ENCODE data around the gene MAP3K2.
A peak's percentile ranks its signal among the peaks of the same experiment; 100 is the strongest.
"Not testable (repeated sequence)": the region's sequence is repeated elsewhere in the genome, so short reads cannot be mapped to it uniquely, and the experiment has no call there.

The MAP3K2 gene

GRCh38 chr2:127421116-127421800, 33.5 kb upstream of the MAP3K2 start:
- no peak for DNase-seq (ENCODE audit: low read depth in 2 of 2)

- no peak for DNase-seq (ENCODE audit: low read depth in 2 of 2)
Observed at GRCh38 chr2:127420039-127420864, 32.5 kb upstream of the MAP3K2 start.

- no peak for DNase-seq (ENCODE audit: low read depth in 2 of 2)
Observed at GRCh38 chr2:127419448-127420038, 31.8 kb upstream of the MAP3K2 start.

- DNase-seq (ENCODE audit: low read depth in 2 of 2) = no peak
Observed at GRCh38 chr2:127419112-127419430, 31.3 kb upstream of the MAP3K2 start.

- DNase-seq (ENCODE audit: low read depth in 2 of 2) = no peak
Observed at GRCh38 chr2:127418300-127419111, 30.7 kb upstream of the MAP3K2 start, which contains the start of gene PROC. Gene PROC (plus strand): TSS chr2:127418427. CDS start chr2:127419943, 1,516 bp downstream.

GRCh38 chr2:127417406-127417805, 29.6 kb upstream of the MAP3K2 start:
- DNase-seq (ENCODE audit: low read depth in 2 of 2) = no peak

GRCh38 chr2:127416506-127417001, 28.8 kb upstream of the MAP3K2 start:
- no peak for DNase-seq (ENCODE audit: low read depth in 2 of 2)

GRCh38 chr2:127415593-127416505, 28.1 kb upstream of the MAP3K2 start:
- DNase-seq (ENCODE audit: low read depth in 2 of 2) = no peak

GRCh38 chr2:127414638-127415592, 27.1 kb upstream of the MAP3K2 start:
- peak in 1 of 2 experiments; percentile 50 for DNase-seq (ENCODE audit: low read depth in 2 of 2)

- peak in 1 of 2 experiments; percentile 63 for DNase-seq (ENCODE audit: low read depth in 2 of 2)
Observed at GRCh38 chr2:127413782-127414637, 26.2 kb upstream of the MAP3K2 start.

- no peak for DNase-seq (ENCODE audit: low read depth in 2 of 2)
Observed at GRCh38 chr2:127413200-127413599, 25.4 kb upstream of the MAP3K2 start.

- DNase-seq (ENCODE audit: low read depth in 2 of 2) = no peak
Observed at GRCh38 chr2:127411653-127412369, 24.0 kb upstream of the MAP3K2 start.

GRCh38 chr2:127410871-127411652, 23.3 kb upstream of the MAP3K2 start:
- peak; percentile 52 to 53 for DNase-seq (ENCODE audit: low read depth in 2 of 2)

- DNase-seq (ENCODE audit: low read depth in 2 of 2) = not testable (repeated sequence)
Observed at GRCh38 chr2:127409716-127410115, 21.9 kb upstream of the MAP3K2 start.

GRCh38 chr2:127408807-127409099, 21.0 kb upstream of the MAP3K2 start:
- DNase-seq (ENCODE audit: low read depth in 2 of 2) = no peak

- peak; percentile 84 to 85 for DNase-seq (ENCODE audit: low read depth in 2 of 2)
Observed at GRCh38 chr2:127408004-127408806, 20.4 kb upstream of the MAP3K2 start.

Data from fibroblast of skin of left quadriceps (primary cell).